H1 (cell line): ENCODE measurements around the gene RFX2. TPM values are rescaled to one million over a fixed set of nuclear protein-coding genes. Genes with fewer than 3 reads are reported as not detected.

Experiments
- CTCF ChIA-PET: fragments of 300-600 bp; sonication (Branson Sonifier 250); formaldehyde crosslinking; loops from one replicate; lab custom pipeline; 2021; ENCODE audit not compliant: partially characterized antibody; lab: Charles Lee
- POLR2A ChIA-PET: fragments of 300-600 bp; sonication (Branson Sonifier 250); formaldehyde crosslinking; loops from one replicate; lab custom pipeline; 2021; ENCODE audit warnings: inconsistent platforms; ENCODE audit not compliant: partially characterized antibody; lab: Charles Lee
- DNase-seq, 2 experiments: peaks; one replicate each; pipeline versions ENCODE4 v3.0.0 to v3.0.0-alpha.2; 2010 to 2022; ENCODE audit warnings: low spot score in 2 of 2, low read depth in 1 of 2, mixed read lengths in 1 of 2
- FAIRE-seq: peaks from 2 replicates; lab custom pipeline; 2011; peaks lifted over from hg19 to GRCh38; lab: Jason Lieb, UNC
- H2AFZ ChIP-seq: 2 replicates; pipeline ENCODE4 v1.8.1; 2012; ENCODE audit warnings: low read length, inconsistent platforms
- H2AK5ac ChIP-seq: 2 replicates; pipeline ENCODE4 v1.6.1; 2013; ENCODE audit warnings: low read depth, low read length
- H2BK120ac ChIP-seq: replicated peaks from 2 replicates; pipeline ENCODE3; 2013; ENCODE audit warnings: low read depth, low read length, inconsistent platforms
- H2BK12ac ChIP-seq: 2 replicates; pipeline ENCODE4 v1.6.1; 2013; ENCODE audit warnings: low read depth, low read length
- H2BK15ac ChIP-seq: 2 replicates; pipeline ENCODE4 v1.6.1; 2013; ENCODE audit warnings: low read length
- H2BK20ac ChIP-seq: 2 replicates; pipeline ENCODE4 v1.6.1; 2013; ENCODE audit warnings: low read length
- H2BK5ac ChIP-seq: 2 replicates; pipeline ENCODE4 v1.6.1; 2013; ENCODE audit warnings: low read depth, low read length
- H3K14ac ChIP-seq: 2 replicates; pipeline ENCODE4 v1.6.1; 2013; ENCODE audit warnings: inconsistent platforms; ENCODE audit not compliant: insufficient read length
- H3K18ac ChIP-seq: 2 replicates; pipeline ENCODE4 v1.6.1; 2013; ENCODE audit warnings: low read length; ENCODE audit errors: extremely low read depth
- H3K23ac ChIP-seq: 2 replicates; pipeline ENCODE4 v1.6.1; 2013; ENCODE audit warnings: inconsistent platforms; ENCODE audit not compliant: insufficient read length
- H3K23me2 ChIP-seq: 2 replicates; pipeline ENCODE4 v1.6.1; 2013; ENCODE audit warnings: low read depth, low read length
- H3K27ac ChIP-seq: 2 replicates; pipeline ENCODE4 v1.6.1; 2011; ENCODE audit warnings: low read depth, low read length, inconsistent platforms
- H3K27me3 ChIP-seq, 4 experiments: replicated peaks in 1 of 4; 1 replicate in 1 of 4; 2 replicates in 3 of 4; pipeline versions ENCODE4 v1.6.1 to v1.8.1; 2011 to 2013; ENCODE audit warnings: low read length in 3 of 4, mild to moderate bottlenecking in 3 of 4, inconsistent platforms in 2 of 4, mixed read lengths in 2 of 4, moderate library complexity in 1 of 4; ENCODE audit not compliant: control insufficient read depth in 3 of 4, insufficient read depth in 3 of 4; ENCODE audit errors: extremely low read depth in 1 of 4
- H3K36me3 ChIP-seq, 4 experiments: 2 replicates each; pipeline versions ENCODE4 v1.6.1 to v1.8.1; 2011 to 2013; ENCODE audit warnings: mild to moderate bottlenecking in 4 of 4, low read length in 3 of 4, moderate library complexity in 2 of 4, control low read depth in 1 of 4, inconsistent platforms in 1 of 4; ENCODE audit not compliant: insufficient read depth in 4 of 4, control insufficient read depth in 2 of 4
- H3K4ac ChIP-seq: replicated peaks from 2 replicates; pipeline ENCODE3; 2013; ENCODE audit warnings: low read length, low read depth, mixed read lengths, inconsistent platforms; ENCODE audit not compliant: insufficient read length
- H3K4me1 ChIP-seq, 4 experiments: replicated peaks in 1 of 4; 1 replicate in 1 of 4; 2 replicates in 3 of 4; pipeline versions ENCODE4 v1.6.1 to v1.8.1; 2011 to 2013; ENCODE audit warnings: low read length in 3 of 4, inconsistent platforms in 2 of 4, mixed read lengths in 1 of 4; ENCODE audit not compliant: insufficient read depth in 4 of 4, control insufficient read depth in 3 of 4
- H3K4me2 ChIP-seq, 2 experiments: 2 replicates each; pipeline versions ENCODE4 v1.6.1 to v1.8.1; 2011 to 2013; ENCODE audit warnings: low read depth in 2 of 2, low read length in 2 of 2, control low read depth in 1 of 2, inconsistent platforms in 1 of 2, mild to moderate bottlenecking in 1 of 2; ENCODE audit not compliant: insufficient read depth in 1 of 2
- H3K4me3 ChIP-seq, 4 experiments: fragments of 200-600, 300-600 bp in 1 of 4; sonication (generic), shearing (Covaris generic), sonication (Bioruptor Twin) in 1 of 4; 2 replicates each; pipeline versions ENCODE4 v1.5.1 to v1.8.1; 2011 to 2016; ENCODE audit warnings: low read length in 4 of 4, low read depth in 3 of 4, control low read depth in 2 of 4, inconsistent platforms in 2 of 4, mild to moderate bottlenecking in 2 of 4, mixed read lengths in 1 of 4, moderate library complexity in 1 of 4; ENCODE audit not compliant: insufficient read depth in 2 of 4; ENCODE audit errors: extremely low read depth in 1 of 4
- H3K56ac ChIP-seq: replicated peaks from 2 replicates; pipeline ENCODE3; 2013; ENCODE audit warnings: low read depth, mild to moderate bottlenecking, mixed read lengths, low read length, inconsistent platforms; ENCODE audit not compliant: insufficient read length
- H3K79me1 ChIP-seq: 2 replicates; pipeline ENCODE4 v1.6.1; 2013; ENCODE audit warnings: low read depth, low read length, control low read depth
- H3K79me2 ChIP-seq, 2 experiments: 2 replicates each; pipeline versions ENCODE4 v1.6.1 to v1.8.1; 2012 to 2013; ENCODE audit warnings: low read length in 2 of 2, mild to moderate bottlenecking in 2 of 2, inconsistent platforms in 1 of 2; ENCODE audit not compliant: insufficient read depth in 2 of 2, control insufficient read depth in 1 of 2
- H3K9ac ChIP-seq, 4 experiments: replicated peaks in 1 of 4; 1 replicate in 1 of 4; 2 replicates in 3 of 4; pipeline versions ENCODE4 v1.6.1 to v1.8.1; 2011 to 2013; ENCODE audit warnings: low read depth in 3 of 4, low read length in 3 of 4, control low read depth in 2 of 4, mild to moderate bottlenecking in 2 of 4, moderate library complexity in 2 of 4, inconsistent platforms in 1 of 4; ENCODE audit errors: extremely low read depth in 1 of 4
- H3K9me3 ChIP-seq, 2 experiments: 2 replicates each; pipeline versions ENCODE4 v1.6.1 to v1.8.1; 2012 to 2013; ENCODE audit warnings: mild to moderate bottlenecking in 2 of 2, moderate library complexity in 2 of 2, control low read depth in 1 of 2, inconsistent platforms in 1 of 2, low read depth in 1 of 2, low read length in 1 of 2, mixed read lengths in 1 of 2; ENCODE audit not compliant: insufficient read depth in 2 of 2
- H4K20me1 ChIP-seq, 2 experiments: replicated peaks in 1 of 2; 2 replicates each; pipeline versions ENCODE3 to v1.8.1; 2011 to 2013; ENCODE audit warnings: inconsistent platforms in 2 of 2, low read length in 2 of 2, mild to moderate bottlenecking in 1 of 2; ENCODE audit not compliant: insufficient read depth in 2 of 2, control insufficient read depth in 1 of 2
- H4K5ac ChIP-seq: 2 replicates; pipeline ENCODE4 v1.6.1; 2013; ENCODE audit warnings: low read length, low read depth, mixed read lengths, inconsistent platforms; ENCODE audit not compliant: insufficient read length
- H4K8ac ChIP-seq: 2 replicates; pipeline ENCODE4 v1.8.0; 2013; ENCODE audit warnings: mild to moderate bottlenecking, moderate library complexity, low read length, inconsistent platforms; ENCODE audit not compliant: insufficient read depth; ENCODE audit errors: extremely low read depth
- H4K91ac ChIP-seq: replicated peaks from 2 replicates; pipeline ENCODE3; 2013; ENCODE audit warnings: low read length, mixed read lengths, inconsistent platforms; ENCODE audit not compliant: insufficient read length
- PHF8 ChIP-seq: fragments of 200-600 bp; sonication (generic); conservative IDR thresholded peaks from 2 replicates; pipeline ENCODE4 v1.7.1; 2012; ENCODE audit warnings: low read depth, mild to moderate bottlenecking, inconsistent platforms, low read length, moderate library complexity
- POLR2AphosphoS5 ChIP-seq: IDR thresholded peaks from 2 replicates; pipeline ENCODE4 v1.6.1; 2011; ENCODE audit warnings: low read depth, low read length
- SAP30 ChIP-seq: fragments of 300-600 bp; sonication (generic); IDR thresholded peaks from 2 replicates; pipeline ENCODE4 v1.7.1; 2012; ENCODE audit warnings: low read length, moderate library complexity, mild to moderate bottlenecking, inconsistent platforms; ENCODE audit not compliant: insufficient read depth, insufficient replicate concordance
- SP2 ChIP-seq: IDR thresholded peaks from 2 replicates; pipeline ENCODE4 v1.6.1; 2012; ENCODE audit warnings: mild to moderate bottlenecking, low read length, inconsistent platforms
- WGBS, 2 experiments: shearing (Covaris generic) in 1 of 2; methylation state at CpG; one replicate each; pipeline versions ENCODE4 v1.1.6 to v1.1.7; 2013 to 2015; ENCODE audit warnings: low lambda C conversion rate in 2 of 2, mixed read lengths in 2 of 2, inconsistent platforms in 1 of 2, low coverage in 1 of 2, missing lambda C conversion rate in 1 of 2; ENCODE audit not compliant: insufficient replicate concordance in 2 of 2, insufficient coverage in 1 of 2, insufficient read length in 1 of 2; ENCODE audit errors: extremely low coverage in 1 of 2, missing lambda C conversion rate in 1 of 2; 5-methylcytosine and 5-hydroxymethylcytosine counted together
- polyA plus RNA-seq, 7 experiments: library from polyadenylated mRNA; depleted of rRNA in 3 of 7; stranded (reverse) in 5 of 7; unstranded in 2 of 7; fragments of >200 nt in 5 of 7; fragments of 200-250 nt in 2 of 7; gene quantifications; 1 replicate in 5 of 7; 2 replicates in 1 of 7; 4 replicates in 1 of 7; pipeline versions ENCODE4 v1.2.1 to v1.2.3, GENCODE V29; 2011 to 2013; ENCODE audit warnings: missing spikeins in 2 of 7, mixed read lengths in 2 of 7
- total RNA-seq: library from RNA; stranded (reverse); fragmentation: NEBNext Ultra II Directional; extraction: Animal tissue kit (Norgen Biotek cat#: 25700); gene quantifications from 2 replicates; pipeline ENCODE4 v1.2.1, GENCODE V29; 2021
- TF ChIP-seq, protein P1 (sequence below): IDR thresholded peaks from 2 replicates; pipeline ENCODE4 v1.6.1; 2011; ENCODE audit warnings: low read depth, mild to moderate bottlenecking, low read length; ENCODE audit not compliant: insufficient read depth

Gene RFX2
- total and polyA plus RNA-seq, 2 of the 8 experiments (the other 6 are each of a cell fraction or from before 2014, with no cell fraction given), result 4.8 to 5.3 TPM

DNA sequence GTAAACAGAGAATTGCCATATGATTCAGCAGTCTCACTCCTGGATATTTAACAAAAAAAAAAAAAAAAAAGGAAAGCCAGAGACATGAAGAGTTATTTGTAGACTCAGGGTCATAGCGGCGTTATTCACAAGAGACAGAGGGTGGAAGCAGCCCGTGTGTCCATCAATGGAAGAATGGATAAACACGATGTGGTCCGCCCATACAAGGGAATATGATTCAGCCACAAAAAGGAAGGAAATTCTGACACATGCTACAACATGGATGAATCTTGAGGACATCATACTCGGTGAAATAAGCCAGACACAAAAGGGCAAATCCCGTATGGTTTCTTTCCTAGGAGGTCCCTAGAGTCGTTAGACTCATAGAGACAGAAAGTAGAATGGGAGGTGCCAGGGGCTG is 40.0 kb upstream of the RFX2 start:
- DNase-seq, result no peak
- CTCF ChIA-PET, result interaction anchor here (2.0 kb wide), 1 partner anchor 25 kb away, joined by 5 read pairs; no protein-coding TSS in a partner anchor
- no peak overlapping the region for H4K91ac ChIP-seq
- H3K9me3 ChIP-seq, result peaks cover 30 to 46% of the 10 kb centered on the region in 2 experiments
- TF ChIP-seq PHF8 (no peak), POLR2AphosphoS5 (no peak), SP2 (no peak), SAP30 (no peak)
- TF ChIP-seq, protein P1, sequence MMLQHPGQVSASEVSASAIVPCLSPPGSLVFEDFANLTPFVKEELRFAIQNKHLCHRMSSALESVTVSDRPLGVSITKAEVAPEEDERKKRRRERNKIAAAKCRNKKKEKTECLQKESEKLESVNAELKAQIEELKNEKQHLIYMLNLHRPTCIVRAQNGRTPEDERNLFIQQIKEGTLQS, result no peak
- no peak for FAIRE-seq
- no peak overlapping the region for H3K23ac ChIP-seq
- no peak overlapping the region for H2BK5ac ChIP-seq
- H2BK15ac ChIP-seq, result no peak overlapping the region
- no peak overlapping the region for H3K4me2 ChIP-seq
- no peak overlapping the region for H2BK20ac ChIP-seq
- H3K36me3 ChIP-seq, result no peaks in the 10 kb centered on the region
- no peak overlapping the region for H3K14ac ChIP-seq
- no peak overlapping the region for H3K4ac ChIP-seq
- H4K8ac ChIP-seq, result no peak overlapping the region
- H3K18ac ChIP-seq, result no peak overlapping the region
- H3K23me2 ChIP-seq, result no peaks in the 10 kb centered on the region
- 93% methylated on average over 8 of the region's 8 CpGs; no CpG with 5 or more reads in 1 of the 2 experiments for WGBS, 2 experiments
- H3K79me1 ChIP-seq, result no peaks in the 10 kb centered on the region
- H2BK120ac ChIP-seq, result no peak overlapping the region
- no peak overlapping the region for H3K27ac ChIP-seq
- H2BK12ac ChIP-seq, result no peak overlapping the region
- no peaks in the 10 kb centered on the region for H3K4me1 ChIP-seq
- no peak overlapping the region for H2AK5ac ChIP-seq
- H4K20me1 ChIP-seq, result no peaks in the 10 kb centered on the region
- H2AFZ ChIP-seq, result no peak overlapping the region
- no peak overlapping the region for H3K4me3 ChIP-seq
- no peak overlapping the region for H3K56ac ChIP-seq
- no peaks in the 10 kb centered on the region for H3K27me3 ChIP-seq
- POLR2A ChIA-PET, result no interaction called here
- no peaks in the 10 kb centered on the region for H3K79me2 ChIP-seq
- H3K9ac ChIP-seq, result no peak overlapping the region
- no peak overlapping the region for H4K5ac ChIP-seq
